HG03060 (cell line): ENCODE data around the gene LRPPRC.
"Not testable (repeated sequence)": the region's sequence is repeated elsewhere in the genome, so short reads cannot be mapped to it uniquely, and the experiment has no call there.

Experiments used
- ATAC-seq: cut with Tn5 transposase; IDR thresholded peaks from one replicate; pipeline ENCODE4 v1.9.1; 2021; ENCODE audit warnings: low read depth, moderate number of reproducible peaks; ENCODE audit not compliant: unreplicated experiment

LRPPRC gene

GRCh38 chr2:43995733-43996533 lies at the start of gene LRPPRC:
LRPPRC (minus strand) TSS chr2:43995989; CDS start chr2:43995947, 42 bp downstream.
- peak; percentile 73 for ATAC-seq

GRCh38 chr2:44045061-44045460 lies 49.3 kb upstream of the LRPPRC start:
- ATAC-seq: no peak

- ATAC-seq: peak; percentile 76
Observed at GRCh38 chr2:44044281-44044720, 48.5 kb upstream of the LRPPRC start.

- ATAC-seq: no peak
Observed at GRCh38 chr2:44040365-44040764, 44.6 kb upstream of the LRPPRC start.

GRCh38 chr2:44038277-44038676 lies 42.5 kb upstream of the LRPPRC start:
- no peak for ATAC-seq

- ATAC-seq: no peak
Observed at GRCh38 chr2:44037221-44037620, 41.4 kb upstream of the LRPPRC start.

GRCh38 chr2:44033947-44034346 lies 38.2 kb upstream of the LRPPRC start:
- no peak for ATAC-seq

- not testable (repeated sequence) for ATAC-seq
Observed at GRCh38 chr2:44027076-44027475, 31.3 kb upstream of the LRPPRC start.

- ATAC-seq: no peak
Observed at GRCh38 chr2:44016282-44016681, 20.5 kb upstream of the LRPPRC start.

- no peak for ATAC-seq
Observed at GRCh38 chr2:44015239-44015638, 19.4 kb upstream of the LRPPRC start.

GRCh38 chr2:44013205-44013604 lies 17.4 kb upstream of the LRPPRC start:
- ATAC-seq: not testable (repeated sequence)

- ATAC-seq: no peak
Observed at GRCh38 chr2:44010266-44010665, 14.5 kb upstream of the LRPPRC start.

GRCh38 chr2:44009136-44009735 lies 13.4 kb upstream of the LRPPRC start:
- no peak for ATAC-seq

- no peak for ATAC-seq
Observed at GRCh38 chr2:44005846-44006245, 10.1 kb upstream of the LRPPRC start.

GRCh38 chr2:44004735-44005602 lies 9.2 kb upstream of the LRPPRC start:
- ATAC-seq: no peak

GRCh38 chr2:44001716-44002115 lies 5.9 kb upstream of the LRPPRC start:
- no peak for ATAC-seq

- no peak for ATAC-seq
Observed at GRCh38 chr2:43998263-43998662, 2.5 kb upstream of the LRPPRC start.

- ATAC-seq: no peak
Observed at GRCh38 chr2:43993437-43993836, 2.4 kb downstream of the LRPPRC start.

- ATAC-seq: no peak
Observed at GRCh38 chr2:43989545-43989944, 6.2 kb downstream of the LRPPRC start.

- ATAC-seq: no peak
Observed at GRCh38 chr2:43986600-43986999, 9.2 kb downstream of the LRPPRC start.

- ATAC-seq: no peak
Observed at GRCh38 chr2:43985359-43985758, 10.4 kb downstream of the LRPPRC start.
